Mucosa of stomach (tissue), 1 donor: ENCODE data around the gene SLC30A1.
A peak's percentile ranks its signal among the peaks of the same experiment; 100 is the strongest.
"Not testable (repeated sequence)": the region's sequence is repeated elsewhere in the genome, so short reads cannot be mapped to it uniquely, and the experiment has no call there.

Source experiments
- H3K27me3 ChIP-seq: one replicate; pipeline ENCODE4 v1.7.0; 2013; ENCODE audit warnings: mild to moderate bottlenecking, low read length; ENCODE audit not compliant: control insufficient read depth, insufficient read depth
- H3K36me3 ChIP-seq: one replicate; pipeline ENCODE4 v1.7.0; 2013; ENCODE audit warnings: low read length; ENCODE audit not compliant: control insufficient read depth, insufficient read depth
- H3K4me1 ChIP-seq: one replicate; pipeline ENCODE4 v1.7.0; 2013; ENCODE audit warnings: mild to moderate bottlenecking, low read length; ENCODE audit not compliant: control insufficient read depth, insufficient read depth
- H3K4me3 ChIP-seq: one replicate; pipeline ENCODE4 v1.7.0; 2013; ENCODE audit warnings: low read length
- H3K9ac ChIP-seq: one replicate; pipeline ENCODE4 v1.7.0; 2013; ENCODE audit warnings: mild to moderate bottlenecking, low read length, moderate library complexity
- H3K9me3 ChIP-seq: one replicate; pipeline ENCODE4 v1.7.0; 2013; ENCODE audit warnings: mild to moderate bottlenecking, low read length, moderate library complexity; ENCODE audit not compliant: control insufficient read depth
- donor health status: Pancreatic carcinoma.

Gene SLC30A1

GRCh38 chr1:211551638-211552460 lies 27.1 kb downstream of the SLC30A1 start:
- no peak overlapping the region for H3K4me3 ChIP-seq
- H3K36me3 ChIP-seq = no peaks in the 10 kb centered on the region
- H3K4me1 ChIP-seq = peaks cover 11% of the 10 kb centered on the region
- H3K9ac ChIP-seq = no peak overlapping the region
- no peaks in the 10 kb centered on the region for H3K27me3 ChIP-seq
- no peaks in the 10 kb centered on the region for H3K9me3 ChIP-seq

GRCh38 chr1:211549092-211549711 lies 29.8 kb downstream of the SLC30A1 start:
- Histone ChIP-seq H3K9me3 (no peaks in the 10 kb centered on the region), H3K4me1 (peaks cover 11% of the 10 kb centered on the region), H3K4me3 (no peak overlapping the region), H3K36me3 (no peaks in the 10 kb centered on the region), H3K9ac (no peak overlapping the region), H3K27me3 (no peaks in the 10 kb centered on the region)

- Histone ChIP-seq H3K4me3 (no peak overlapping the region), H3K9ac (peak overlapping the region; percentile 7), H3K36me3 (no peaks in the 10 kb centered on the region), H3K4me1 (peaks cover 11% of the 10 kb centered on the region), H3K27me3 (no peaks in the 10 kb centered on the region), H3K9me3 (no peaks in the 10 kb centered on the region)
Observed at GRCh38 chr1:211548321-211549091, 30.5 kb downstream of the SLC30A1 start.

- Histone ChIP-seq H3K4me1 (peaks cover 19% of the 10 kb centered on the region), H3K36me3 (no peaks in the 10 kb centered on the region), H3K4me3 (no peak overlapping the region), H3K27me3 (no peaks in the 10 kb centered on the region), H3K9me3 (no peaks in the 10 kb centered on the region), H3K9ac (no peak overlapping the region)
Observed at GRCh38 chr1:211547710-211548109, 31.3 kb downstream of the SLC30A1 start.

GRCh38 chr1:211546543-211546942 lies 32.4 kb downstream of the SLC30A1 start:
- Histone ChIP-seq H3K36me3 (no peaks in the 10 kb centered on the region), H3K4me1 (peaks cover 30% of the 10 kb centered on the region), H3K9me3 (no peaks in the 10 kb centered on the region), H3K4me3 (no peak overlapping the region), H3K9ac (no peak overlapping the region), H3K27me3 (no peaks in the 10 kb centered on the region)

- Histone ChIP-seq H3K27me3 (no peaks in the 10 kb centered on the region), H3K36me3 (no peaks in the 10 kb centered on the region), H3K9me3 (no peaks in the 10 kb centered on the region), H3K9ac (no peak overlapping the region), H3K4me1 (peaks cover 29% of the 10 kb centered on the region), H3K4me3 (no peak overlapping the region)
Observed at GRCh38 chr1:211543025-211543424, 35.9 kb downstream of the SLC30A1 start.

GRCh38 chr1:211541720-211542477 lies 37.1 kb downstream of the SLC30A1 start:
- H3K9ac ChIP-seq = peak overlapping the region; percentile 3
- H3K4me1 ChIP-seq = peaks cover 41% of the 10 kb centered on the region
- H3K27me3 ChIP-seq = no peaks in the 10 kb centered on the region
- no peaks in the 10 kb centered on the region for H3K9me3 ChIP-seq
- H3K36me3 ChIP-seq = no peaks in the 10 kb centered on the region
- H3K4me3 ChIP-seq = no peak overlapping the region

- H3K4me3 ChIP-seq = no peak overlapping the region
- peaks cover 46% of the 10 kb centered on the region for H3K4me1 ChIP-seq
- no peak overlapping the region for H3K9ac ChIP-seq
- H3K36me3 ChIP-seq = no peaks in the 10 kb centered on the region
- H3K9me3 ChIP-seq = no peaks in the 10 kb centered on the region
- no peaks in the 10 kb centered on the region for H3K27me3 ChIP-seq
Observed at GRCh38 chr1:211541278-211541677, 37.7 kb downstream of the SLC30A1 start.

GRCh38 chr1:211540824-211541223 lies 38.1 kb downstream of the SLC30A1 start:
- H3K9ac ChIP-seq, H3K27me3 ChIP-seq: not testable (repeated sequence)

GRCh38 chr1:211538287-211538686 lies 40.7 kb downstream of the SLC30A1 start:
- Histone ChIP-seq H3K9me3 (no peaks in the 10 kb centered on the region), H3K4me1 (peaks cover 43% of the 10 kb centered on the region), H3K36me3 (no peaks in the 10 kb centered on the region), H3K27me3 (no peaks in the 10 kb centered on the region), H3K4me3 (no peak overlapping the region), H3K9ac (no peak overlapping the region)

More at GRCh38 chr1:211540824-211541223, 38.1 kb downstream of the SLC30A1 start:
- not testable (repeated sequence) for H3K4me3 ChIP-seq, H3K36me3 ChIP-seq, H3K9me3 ChIP-seq
- H3K4me1 ChIP-seq = peaks cover 46% of the 10 kb centered on the region

- no peaks in the 10 kb centered on the region for H3K9me3 ChIP-seq
- no peak overlapping the region for H3K9ac ChIP-seq
- peaks cover 33% of the 10 kb centered on the region for H3K4me1 ChIP-seq
- H3K27me3 ChIP-seq = no peaks in the 10 kb centered on the region
- no peak overlapping the region for H3K4me3 ChIP-seq
- H3K36me3 ChIP-seq = no peaks in the 10 kb centered on the region
Observed at GRCh38 chr1:211537253-211537652, 41.7 kb downstream of the SLC30A1 start.
